T-helper 1 cell treated with Interleukin-12 subunit alpha and Interleukin-12 subunit beta and Interleukin-4 antibody, amounts not matched to agents 30 μg/mL and 1 μg/mL, for 36 hours (primary cell): ENCODE measurements around the gene PLCH1.

Experiments
- H3K27ac Mint-ChIP-seq: one replicate; pipeline ENCODE4 v1.8.0; 2021; ENCODE audit warnings: mild to moderate bottlenecking, mixed read lengths
- H3K27me3 Mint-ChIP-seq: one replicate; pipeline ENCODE4 v1.8.0; 2021; ENCODE audit warnings: low read depth, mixed read lengths
- H3K36me3 Mint-ChIP-seq: one replicate; pipeline ENCODE4 v1.8.0; 2021; ENCODE audit warnings: low read depth, mixed read lengths
- H3K4me1 Mint-ChIP-seq: one replicate; pipeline ENCODE4 v1.8.0; 2021; ENCODE audit warnings: low read depth, mixed read lengths
- H3K4me3 Mint-ChIP-seq: one replicate; pipeline ENCODE4 v1.8.0; 2021; ENCODE audit warnings: mild to moderate bottlenecking, moderate library complexity, mixed read lengths
- H3K9me3 Mint-ChIP-seq: one replicate; pipeline ENCODE4 v1.8.0; 2021; ENCODE audit warnings: mixed read lengths

PLCH1 gene

DNA sequence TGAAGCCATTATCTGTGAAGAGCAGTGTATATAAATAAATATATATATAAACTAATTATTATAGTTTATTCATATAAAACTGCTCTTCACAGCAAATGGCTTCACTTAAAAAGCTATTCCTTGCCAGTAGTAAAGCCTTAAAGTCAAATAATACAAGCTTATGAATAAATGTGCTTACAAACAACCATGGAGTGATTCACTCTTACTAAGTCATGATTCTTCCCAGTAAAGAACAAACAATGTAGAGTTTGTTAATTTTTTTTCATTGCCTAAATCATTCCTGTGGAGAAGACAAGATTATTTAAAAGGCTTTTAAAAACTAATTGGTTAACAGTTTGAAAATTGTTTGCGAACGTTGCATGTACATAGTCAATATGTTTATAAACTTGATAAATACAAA, 140.7 kb downstream of the PLCH1 start:
- Mint-ChIP-seq H3K9me3 (no peaks in the 10 kb centered on the region), H3K4me1 (no peaks in the 10 kb centered on the region), H3K36me3 (no peaks in the 10 kb centered on the region), H3K27ac (no peak overlapping the region), H3K27me3 (peaks cover 9% of the 10 kb centered on the region), H3K4me3 (no peak overlapping the region)

DNA sequence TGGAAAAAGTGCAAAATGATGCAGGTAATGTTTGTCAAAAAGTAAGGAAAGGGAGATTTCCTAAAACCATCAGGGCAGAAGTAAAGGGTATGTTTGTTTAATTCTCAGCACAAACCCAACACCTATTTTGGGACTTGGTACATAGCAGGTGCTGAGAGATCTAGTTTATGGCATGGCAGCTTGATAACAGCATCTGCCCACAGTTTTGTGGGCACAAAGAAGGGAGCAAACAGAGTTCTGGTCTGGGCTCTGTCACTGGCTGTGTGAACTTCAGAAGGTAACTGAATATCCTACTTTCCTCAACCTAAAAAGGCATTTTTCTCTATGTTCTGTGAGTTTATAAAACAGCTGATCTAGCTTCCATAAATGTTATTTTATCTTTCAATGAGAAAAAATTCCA, 141.6 kb downstream of the PLCH1 start:
- no peaks in the 10 kb centered on the region for H3K4me1 Mint-ChIP-seq
- H3K9me3 Mint-ChIP-seq, result no peaks in the 10 kb centered on the region
- H3K4me3 Mint-ChIP-seq, result no peak overlapping the region
- H3K36me3 Mint-ChIP-seq, result no peaks in the 10 kb centered on the region
- H3K27me3 Mint-ChIP-seq, result peaks cover 9% of the 10 kb centered on the region
- H3K27ac Mint-ChIP-seq, result no peak overlapping the region

DNA sequence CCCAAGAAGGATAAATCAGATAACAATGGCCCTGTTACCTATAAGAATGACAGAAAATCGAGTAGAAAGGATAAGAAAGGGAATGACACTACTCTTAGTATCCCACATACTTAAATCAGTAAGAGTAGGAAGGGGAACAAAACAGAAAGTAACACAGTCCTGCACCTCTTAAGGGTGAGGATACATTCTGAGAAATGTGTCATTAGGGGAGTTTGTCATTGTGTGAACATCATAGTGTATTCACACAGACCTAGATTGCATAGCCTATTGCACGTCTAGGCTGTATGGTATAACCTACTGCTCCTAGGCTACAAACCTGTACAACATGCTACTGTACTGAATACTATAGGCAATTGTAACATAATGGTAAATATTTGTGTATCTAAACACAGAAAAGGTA, 142.6 kb downstream of the PLCH1 start:
- peaks cover 9% of the 10 kb centered on the region for H3K27me3 Mint-ChIP-seq
- H3K27ac Mint-ChIP-seq, result no peak overlapping the region
- H3K9me3 Mint-ChIP-seq, result no peaks in the 10 kb centered on the region
- H3K4me3 Mint-ChIP-seq, result no peak overlapping the region
- H3K36me3 Mint-ChIP-seq, result no peaks in the 10 kb centered on the region
- H3K4me1 Mint-ChIP-seq, result no peaks in the 10 kb centered on the region

DNA sequence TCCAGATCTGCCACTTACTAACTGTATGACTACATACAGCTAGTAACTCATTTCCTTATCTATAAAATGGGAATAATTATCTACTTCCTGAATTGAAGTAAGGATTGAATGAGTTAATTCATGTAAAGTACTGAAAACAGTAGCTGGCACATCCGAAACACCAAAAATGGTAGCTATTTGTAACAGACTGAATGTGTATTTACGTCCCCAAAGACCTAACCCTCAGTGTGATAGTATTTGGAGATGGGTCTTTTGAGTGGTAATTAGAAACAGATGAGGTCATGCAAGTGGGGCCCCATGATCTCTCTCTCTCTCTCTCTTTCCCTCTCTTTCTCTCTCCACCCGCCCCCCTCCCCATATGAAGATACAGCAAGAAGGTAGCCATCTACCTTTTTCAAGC, 146.2 kb downstream of the PLCH1 start:
- Mint-ChIP-seq H3K36me3 (no peaks in the 10 kb centered on the region), H3K4me1 (no peaks in the 10 kb centered on the region), H3K27ac (no peak overlapping the region), H3K4me3 (no peak overlapping the region), H3K27me3 (peaks cover 8% of the 10 kb centered on the region), H3K9me3 (no peaks in the 10 kb centered on the region)

DNA sequence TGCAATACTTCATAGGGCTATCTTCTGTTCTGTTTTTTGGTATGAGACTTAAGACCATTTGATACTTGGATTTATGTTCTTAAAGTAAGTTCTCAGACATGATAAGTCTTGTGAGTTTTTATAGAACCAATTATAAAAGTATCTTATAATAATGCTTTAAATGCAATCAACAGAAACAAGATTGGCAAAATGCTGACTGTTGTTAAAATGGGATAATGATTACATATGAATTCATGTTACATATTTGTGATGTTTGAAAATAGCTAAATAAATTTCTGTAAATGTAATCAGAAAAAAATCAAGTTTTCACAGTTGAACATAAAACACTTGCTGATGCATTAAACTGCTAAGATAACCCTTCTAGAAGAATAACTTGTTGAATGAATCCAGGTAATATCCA, 148.3 kb downstream of the PLCH1 start:
- Mint-ChIP-seq H3K36me3 (no peaks in the 10 kb centered on the region), H3K27me3 (peaks cover 5% of the 10 kb centered on the region), H3K9me3 (no peaks in the 10 kb centered on the region), H3K4me1 (no peaks in the 10 kb centered on the region), H3K27ac (no peak overlapping the region), H3K4me3 (no peak overlapping the region)

DNA sequence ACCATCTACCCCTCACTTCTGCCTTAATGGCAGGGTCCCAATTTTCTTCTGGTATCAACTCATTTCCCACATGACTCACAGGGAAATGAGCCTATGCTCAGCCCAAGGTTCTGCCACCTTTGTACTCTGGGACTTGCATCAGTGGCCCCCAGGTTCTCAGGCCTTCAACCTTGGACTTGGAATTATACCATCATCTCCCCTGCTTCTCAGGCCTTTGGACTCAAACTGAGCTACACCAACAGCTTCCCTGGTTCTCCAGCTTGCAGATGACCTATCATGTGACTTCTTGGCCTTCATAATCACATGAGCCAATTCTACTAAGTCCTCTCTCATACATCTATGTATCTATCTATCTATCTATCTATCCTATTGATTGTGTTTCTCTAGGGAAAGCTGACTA, 149.5 kb downstream of the PLCH1 start:
- Mint-ChIP-seq H3K4me1 (no peaks in the 10 kb centered on the region), H3K4me3 (no peak overlapping the region), H3K9me3 (no peaks in the 10 kb centered on the region), H3K27ac (no peak overlapping the region), H3K27me3 (peaks cover 5% of the 10 kb centered on the region), H3K36me3 (no peaks in the 10 kb centered on the region)

DNA sequence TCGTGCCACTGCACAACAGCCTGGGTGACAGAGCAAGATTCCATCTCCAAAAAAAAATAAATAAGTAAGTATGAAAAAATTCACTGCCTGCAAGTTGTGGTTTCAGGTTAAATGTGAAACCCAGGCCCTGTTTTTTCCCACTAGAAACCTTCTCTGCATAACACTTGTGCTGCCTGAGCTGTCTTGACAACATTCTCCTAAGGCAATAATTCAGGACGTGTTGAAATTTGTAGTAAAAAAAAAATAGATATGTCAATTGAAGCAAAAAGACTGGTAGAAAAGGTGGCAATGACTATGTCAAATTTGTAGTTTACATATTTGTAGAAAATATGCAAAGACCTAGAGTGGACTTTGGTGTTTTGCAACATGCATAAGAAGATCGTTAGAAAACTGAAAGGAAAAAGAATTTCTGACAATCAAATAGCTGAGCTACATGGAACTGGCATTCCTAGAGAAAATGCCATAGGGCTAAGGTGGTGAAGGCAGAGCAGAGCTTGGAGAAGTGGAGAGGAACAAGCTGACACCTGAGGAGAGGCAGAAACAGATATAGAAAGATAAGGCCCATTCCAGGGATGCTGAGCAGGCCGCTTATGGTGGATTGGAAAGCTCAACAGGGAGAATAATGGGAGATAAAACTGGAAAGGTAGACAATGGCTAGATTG, 150.2 kb downstream of the PLCH1 start:
- H3K9me3 Mint-ChIP-seq, result no peaks in the 10 kb centered on the region
- H3K36me3 Mint-ChIP-seq, result no peaks in the 10 kb centered on the region
- H3K27me3 Mint-ChIP-seq, result peaks cover 5% of the 10 kb centered on the region
- H3K4me1 Mint-ChIP-seq, result no peaks in the 10 kb centered on the region
- H3K4me3 Mint-ChIP-seq, result no peak overlapping the region
- no peak overlapping the region for H3K27ac Mint-ChIP-seq

DNA sequence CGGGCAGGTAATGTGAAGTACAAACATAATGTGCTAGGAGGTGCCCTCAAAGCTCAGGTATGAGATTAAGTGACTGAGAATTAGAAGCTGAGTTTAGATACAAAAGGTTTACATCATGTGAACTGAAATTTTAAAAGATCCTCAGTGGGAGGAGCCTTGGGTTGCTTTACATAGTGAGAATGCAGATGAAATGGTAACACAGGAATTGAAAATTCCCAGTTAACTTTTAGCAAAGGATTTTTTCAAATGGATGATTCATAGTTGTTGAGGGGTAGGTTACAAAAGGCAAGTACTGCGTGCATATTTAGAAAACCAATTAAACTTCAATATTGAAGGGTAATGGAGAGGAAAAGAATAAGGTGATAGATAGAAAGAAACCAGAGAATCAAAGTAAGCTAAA, 157.3 kb downstream of the PLCH1 start:
- Mint-ChIP-seq H3K4me1 (no peaks in the 10 kb centered on the region), H3K27me3 (peaks cover 19% of the 10 kb centered on the region), H3K9me3 (no peaks in the 10 kb centered on the region), H3K36me3 (no peaks in the 10 kb centered on the region), H3K27ac (no peak overlapping the region), H3K4me3 (no peak overlapping the region)

DNA sequence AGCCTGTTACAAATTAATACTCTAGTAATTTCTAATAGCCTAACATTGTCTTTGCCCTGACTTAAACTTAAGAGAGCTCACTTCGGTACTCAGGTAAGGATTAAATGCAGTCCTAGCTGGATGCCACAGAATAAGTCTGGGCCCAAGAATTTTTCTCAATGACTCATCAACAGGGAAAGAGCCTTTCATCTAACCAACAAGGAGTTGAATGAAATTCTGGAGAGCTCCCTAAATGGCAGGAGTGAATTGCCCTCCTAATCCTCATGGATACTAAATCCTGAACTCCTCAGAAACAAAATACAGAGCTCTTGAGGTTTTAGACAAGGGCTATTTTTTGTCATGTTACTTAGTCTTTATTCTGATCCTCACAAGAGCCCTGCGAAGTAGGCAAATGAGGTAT, 159.5 kb downstream of the PLCH1 start:
- Mint-ChIP-seq H3K36me3 (no peaks in the 10 kb centered on the region), H3K4me1 (no peaks in the 10 kb centered on the region), H3K4me3 (no peak overlapping the region), H3K27me3 (peaks cover 19% of the 10 kb centered on the region), H3K9me3 (no peaks in the 10 kb centered on the region), H3K27ac (no peak overlapping the region)

DNA sequence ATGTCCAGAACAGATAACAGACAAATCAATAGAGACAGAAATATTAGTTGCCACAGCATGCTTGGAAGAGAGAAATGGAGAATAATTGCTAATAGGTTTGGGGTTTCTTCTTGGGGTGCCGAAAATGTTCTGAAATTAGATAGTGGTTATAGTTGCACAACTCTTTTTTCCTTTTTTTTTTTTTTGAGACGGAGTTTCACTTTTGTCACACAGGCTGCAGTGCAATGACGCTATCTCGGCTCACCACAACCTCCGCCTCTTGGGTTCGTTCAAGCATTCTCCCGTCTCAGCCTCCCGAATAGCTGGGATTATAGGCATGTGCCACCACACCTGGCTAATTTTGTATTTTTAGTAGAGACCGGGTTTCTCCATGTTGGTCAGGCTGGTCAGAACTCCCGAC, 163.3 kb downstream of the PLCH1 start:
- no peak overlapping the region for H3K4me3 Mint-ChIP-seq
- H3K36me3 Mint-ChIP-seq, result no peaks in the 10 kb centered on the region
- H3K9me3 Mint-ChIP-seq, result no peaks in the 10 kb centered on the region
- H3K27ac Mint-ChIP-seq, result no peak overlapping the region
- no peaks in the 10 kb centered on the region for H3K4me1 Mint-ChIP-seq
- peaks cover 23% of the 10 kb centered on the region for H3K27me3 Mint-ChIP-seq

DNA sequence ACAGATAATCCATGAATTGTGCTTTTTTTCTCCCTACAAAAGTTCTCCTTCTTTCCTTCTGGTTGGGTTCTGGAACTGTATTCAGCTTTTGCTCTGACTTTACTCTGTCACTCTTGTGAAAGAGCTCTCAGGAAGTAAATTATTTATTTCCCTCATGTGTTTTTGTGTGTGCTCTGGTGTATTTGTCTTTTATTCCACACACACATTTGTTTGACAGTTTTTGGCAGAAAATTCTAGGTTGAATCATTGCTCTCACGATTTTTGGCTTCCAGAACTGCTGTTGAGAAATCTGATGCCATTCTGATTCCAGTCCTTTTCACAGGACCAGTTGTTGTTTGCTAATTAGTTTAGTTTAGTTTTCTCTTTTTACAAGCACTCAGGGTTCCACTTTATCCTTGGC, 172.8 kb downstream of the PLCH1 start:
- no peak overlapping the region for H3K4me3 Mint-ChIP-seq
- H3K4me1 Mint-ChIP-seq, result no peaks in the 10 kb centered on the region
- H3K27ac Mint-ChIP-seq, result no peak overlapping the region
- no peaks in the 10 kb centered on the region for H3K9me3 Mint-ChIP-seq
- peaks cover 13% of the 10 kb centered on the region for H3K27me3 Mint-ChIP-seq
- H3K36me3 Mint-ChIP-seq, result no peaks in the 10 kb centered on the region

DNA sequence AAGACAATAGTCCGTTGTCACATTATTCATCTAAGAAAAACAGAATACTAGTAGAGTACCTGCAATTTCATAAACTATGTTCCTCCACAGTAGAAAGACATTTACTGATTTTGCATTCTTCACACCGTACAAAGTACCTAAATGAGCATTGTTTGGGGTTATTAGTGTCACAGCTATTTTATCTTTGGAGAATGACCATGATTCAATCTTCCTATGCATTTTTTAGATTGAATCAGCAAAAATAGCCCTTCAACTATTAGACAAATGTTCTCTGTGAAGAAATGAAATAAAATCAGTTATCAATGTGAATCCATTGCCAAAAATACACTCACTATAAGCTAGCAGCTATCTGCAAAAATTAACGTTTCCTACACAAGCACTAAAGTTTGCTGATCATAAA, 176.6 kb downstream of the PLCH1 start:
- Mint-ChIP-seq H3K9me3 (no peaks in the 10 kb centered on the region), H3K36me3 (no peaks in the 10 kb centered on the region), H3K27me3 (peaks cover 9% of the 10 kb centered on the region), H3K4me1 (no peaks in the 10 kb centered on the region), H3K4me3 (no peak overlapping the region), H3K27ac (no peak overlapping the region)

DNA sequence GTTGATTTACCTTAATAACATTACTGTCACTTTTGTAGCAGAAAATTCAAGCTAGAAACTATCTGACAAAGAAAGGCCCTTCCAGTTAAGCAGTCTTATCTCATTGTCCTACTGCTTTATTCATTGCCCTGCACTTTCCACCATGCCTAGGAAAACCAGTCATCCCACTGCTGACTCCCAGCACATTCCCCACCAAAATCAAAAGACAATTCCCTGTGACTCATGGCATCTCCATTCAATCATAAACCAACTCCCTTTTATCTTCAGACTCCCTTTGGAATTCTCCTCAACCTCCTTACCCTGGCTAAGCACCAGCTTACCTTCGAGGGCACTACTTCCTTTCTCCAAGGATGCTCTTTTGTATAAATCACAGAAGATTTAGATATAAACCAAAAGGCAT, 184.3 kb downstream of the PLCH1 start:
- Mint-ChIP-seq H3K27me3 (no peaks in the 10 kb centered on the region), H3K36me3 (no peaks in the 10 kb centered on the region), H3K27ac (no peak overlapping the region), H3K4me1 (peaks cover 3% of the 10 kb centered on the region), H3K4me3 (no peak overlapping the region), H3K9me3 (no peaks in the 10 kb centered on the region)

DNA sequence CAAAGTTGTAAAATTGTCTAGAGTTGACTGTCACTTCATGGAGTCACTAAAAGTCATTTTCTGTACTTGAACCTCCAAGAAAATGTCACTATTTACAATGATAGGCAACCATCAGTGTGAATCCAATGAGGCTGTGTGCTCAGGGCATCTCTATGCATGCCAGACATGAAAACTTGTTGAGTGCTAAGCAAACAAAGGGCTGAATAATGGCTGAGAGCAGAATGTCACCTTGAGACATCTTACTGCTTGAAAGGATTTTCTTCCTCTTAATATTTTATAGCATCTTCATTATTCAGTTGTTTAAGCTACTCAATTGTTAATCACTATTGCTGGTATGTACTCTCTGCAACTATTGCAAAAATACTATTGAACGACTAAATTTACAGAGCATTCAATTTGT, 184.7 kb downstream of the PLCH1 start:
- Mint-ChIP-seq H3K4me3 (no peak overlapping the region), H3K9me3 (no peaks in the 10 kb centered on the region), H3K27ac (no peak overlapping the region), H3K36me3 (no peaks in the 10 kb centered on the region), H3K4me1 (peaks cover 8% of the 10 kb centered on the region), H3K27me3 (no peaks in the 10 kb centered on the region)

DNA sequence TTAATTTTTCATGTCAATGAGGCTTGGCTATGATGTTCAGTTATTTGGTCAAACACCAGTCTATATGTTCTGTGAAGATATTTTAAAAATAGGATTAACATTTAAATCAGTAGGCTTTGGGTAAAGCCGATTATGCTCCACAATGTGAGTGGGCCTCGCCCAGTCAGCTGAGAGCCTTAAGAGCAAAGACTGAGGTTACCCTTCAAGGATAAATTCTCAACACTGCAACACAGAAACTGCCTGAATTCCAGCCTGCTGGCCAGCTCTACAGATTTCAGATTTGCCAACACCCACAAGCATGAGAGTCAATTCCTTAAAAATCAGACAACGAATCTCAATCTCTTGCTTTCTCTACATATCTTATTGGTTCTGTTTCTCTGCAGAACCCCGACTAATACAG, 188.3 kb downstream of the PLCH1 start:
- Mint-ChIP-seq H3K4me3 (no peak overlapping the region), H3K9me3 (no peaks in the 10 kb centered on the region), H3K36me3 (no peaks in the 10 kb centered on the region), H3K4me1 (peaks cover 26% of the 10 kb centered on the region), H3K27me3 (no peaks in the 10 kb centered on the region), H3K27ac (no peak overlapping the region)

DNA sequence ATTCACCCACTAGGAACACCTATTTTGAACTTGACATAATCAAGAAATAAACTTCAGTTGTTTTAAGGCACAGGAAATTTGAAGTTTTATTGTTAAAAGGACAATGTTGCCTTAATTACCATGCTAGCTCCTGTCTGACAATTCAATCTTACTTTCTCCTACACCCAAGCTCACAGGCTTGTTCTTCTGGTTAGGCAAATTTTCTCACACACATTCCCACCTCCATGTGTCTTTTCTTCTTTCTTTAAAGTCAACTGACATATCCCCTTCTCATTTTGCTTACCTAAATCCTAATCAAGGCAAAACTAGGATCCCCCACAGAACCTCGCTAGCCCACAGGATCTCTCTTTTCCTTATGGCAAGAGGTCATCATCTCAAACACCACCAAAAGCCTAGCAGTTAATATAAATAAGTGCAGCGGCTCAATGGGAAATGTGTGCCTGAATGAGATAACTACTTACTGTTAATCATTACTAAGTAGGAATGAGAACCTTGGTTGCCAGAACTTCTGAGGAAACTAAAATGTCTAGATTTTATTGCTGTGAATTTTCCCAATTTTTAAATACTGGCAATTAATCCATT, 189.3 kb downstream of the PLCH1 start:
- H3K27ac Mint-ChIP-seq, result peak overlapping the region; percentile 79
- H3K36me3 Mint-ChIP-seq, result no peaks in the 10 kb centered on the region
- H3K27me3 Mint-ChIP-seq, result no peaks in the 10 kb centered on the region
- no peaks in the 10 kb centered on the region for H3K9me3 Mint-ChIP-seq
- H3K4me1 Mint-ChIP-seq, result peaks cover 26% of the 10 kb centered on the region
- H3K4me3 Mint-ChIP-seq, result peak overlapping the region; percentile 41
